SK-N-MC (cell line): ENCODE data around the gene EAF1.
"Not testable (repeated sequence)": the region's sequence is repeated elsewhere in the genome, so short reads cannot be mapped to it uniquely, and the experiment has no call there.

Source experiments
- DNase-seq: peaks from one replicate; pipeline ENCODE4 v3.0.0-alpha.2; 2011; ENCODE audit warnings: low read depth, low spot score
- H3K27ac ChIP-seq: fragments of 200-600 bp; sonication (generic); 2 replicates; pipeline ENCODE4 v1.5.1; 2016; ENCODE audit warnings: mixed run types
- H3K36me3 ChIP-seq: fragments of 200-600 bp; sonication (generic); 2 replicates; pipeline ENCODE4 v1.6.1; 2017; ENCODE audit warnings: antibody characterized with exemption, low read length, mixed read lengths; ENCODE audit not compliant: insufficient read depth
- H3K4me3 ChIP-seq: fragments of 200-600 bp; sonication (generic); 2 replicates; pipeline ENCODE4 v1.5.1; 2016
- H3K9ac ChIP-seq: fragments of 200-600 bp; sonication (generic); 2 replicates; pipeline ENCODE4 v1.8.0; 2017; ENCODE audit warnings: mixed run types, mixed read lengths; ENCODE audit not compliant: insufficient read length
- H3K9me3 ChIP-seq: fragments of 200-600 bp; sonication (generic); 2 replicates; pipeline ENCODE4 v1.6.1; 2017; ENCODE audit warnings: low read depth, mild to moderate bottlenecking, antibody characterized with exemption, low read length, moderate library complexity, mixed read lengths
- EZH2 ChIP-seq: fragments of 200-600 bp; sonication (generic); IDR thresholded peaks from one replicate; pipeline ENCODE4 v1.6.1; 2017; ENCODE audit warnings: antibody characterized with exemption
- FOXP2 ChIP-seq: optimal IDR thresholded peaks from 2 replicates; pipeline ENCODE3; 2011; ENCODE audit warnings: mild to moderate bottlenecking, moderate library complexity; ENCODE audit not compliant: insufficient read depth; ENCODE audit errors: extremely low read length, control extremely low read depth
- POLR2AphosphoS5 ChIP-seq: IDR thresholded peaks from 2 replicates; pipeline ENCODE4 v1.6.1; 2012; ENCODE audit warnings: mild to moderate bottlenecking, low read depth, low read length, borderline replicate concordance

The EAF1 gene

GRCh38 chr3:15453991-15454625 is 26.7 kb downstream of the EAF1 start:
- Histone ChIP-seq H3K27ac (no peak overlapping the region), H3K9me3 (no peaks in the 10 kb centered on the region), H3K36me3 (no peaks in the 10 kb centered on the region), H3K9ac (no peak overlapping the region), H3K4me3 (no peak overlapping the region)
- no peak for DNase-seq
- TF ChIP-seq FOXP2: no peak
- no peak for TF ChIP-seq POLR2AphosphoS5
- no peak for TF ChIP-seq EZH2

GRCh38 chr3:15454965-15455364 is 27.6 kb downstream of the EAF1 start:
- H3K36me3 ChIP-seq: no peaks in the 10 kb centered on the region
- DNase-seq: no peak
- H3K4me3 ChIP-seq: no peak overlapping the region
- no peak overlapping the region for H3K27ac ChIP-seq
- TF ChIP-seq FOXP2 (no peak), EZH2 (no peak), POLR2AphosphoS5 (no peak)
- no peak overlapping the region for H3K9ac ChIP-seq
- H3K9me3 ChIP-seq: no peaks in the 10 kb centered on the region

GRCh38 chr3:15455756-15456155 is 28.4 kb downstream of the EAF1 start:
- TF ChIP-seq POLR2AphosphoS5 (no peak), EZH2 (no peak), FOXP2 (no peak)
- no peak overlapping the region for H3K9ac ChIP-seq
- no peaks in the 10 kb centered on the region for H3K36me3 ChIP-seq
- DNase-seq: no peak
- H3K27ac ChIP-seq: no peak overlapping the region
- no peak overlapping the region for H3K4me3 ChIP-seq
- no peaks in the 10 kb centered on the region for H3K9me3 ChIP-seq

GRCh38 chr3:15456321-15456720 is 28.9 kb downstream of the EAF1 start:
- H3K9me3 ChIP-seq: no peaks in the 10 kb centered on the region
- TF ChIP-seq FOXP2 (no peak), POLR2AphosphoS5 (no peak), EZH2 (no peak)
- H3K36me3 ChIP-seq: no peaks in the 10 kb centered on the region
- H3K27ac ChIP-seq: no peak overlapping the region
- H3K9ac ChIP-seq: no peak overlapping the region
- no peak for DNase-seq
- no peak overlapping the region for H3K4me3 ChIP-seq

- H3K9ac ChIP-seq, H3K27ac ChIP-seq, H3K36me3 ChIP-seq, H3K4me3 ChIP-seq, DNase-seq, H3K9me3 ChIP-seq: not testable (repeated sequence)
Observed at GRCh38 chr3:15456915-15457314, 29.5 kb downstream of the EAF1 start.

- no peaks in the 10 kb centered on the region for H3K36me3 ChIP-seq
- H3K9ac ChIP-seq: no peak overlapping the region
- H3K27ac ChIP-seq: no peak overlapping the region
- no peak overlapping the region for H3K4me3 ChIP-seq
- H3K9me3 ChIP-seq: no peaks in the 10 kb centered on the region
- TF ChIP-seq EZH2 (no peak), FOXP2 (no peak), POLR2AphosphoS5 (no peak)
- no peak for DNase-seq
Observed at GRCh38 chr3:15458212-15458780, 30.9 kb downstream of the EAF1 start.

GRCh38 chr3:15460891-15461531 is 33.6 kb downstream of the EAF1 start:
- TF ChIP-seq POLR2AphosphoS5: no peak
- TF ChIP-seq FOXP2: no peak
- no peak for TF ChIP-seq EZH2
- DNase-seq: no peak
- Histone ChIP-seq H3K4me3 (no peak overlapping the region), H3K36me3 (no peaks in the 10 kb centered on the region), H3K9ac (no peak overlapping the region), H3K9me3 (no peaks in the 10 kb centered on the region), H3K27ac (no peak overlapping the region)

- Histone ChIP-seq H3K9me3 (no peaks in the 10 kb centered on the region), H3K9ac (no peak overlapping the region), H3K27ac (no peak overlapping the region), H3K4me3 (no peak overlapping the region), H3K36me3 (no peaks in the 10 kb centered on the region)
- TF ChIP-seq POLR2AphosphoS5 (no peak), FOXP2 (no peak), EZH2 (no peak)
- DNase-seq: no peak
Observed at GRCh38 chr3:15462451-15462850, 35.1 kb downstream of the EAF1 start.

GRCh38 chr3:15465876-15466585 is 38.6 kb downstream of the EAF1 start:
- DNase-seq: no peak
- Histone ChIP-seq H3K9me3 (no peaks in the 10 kb centered on the region), H3K36me3 (no peaks in the 10 kb centered on the region), H3K4me3 (no peak overlapping the region), H3K27ac (no peak overlapping the region), H3K9ac (no peak overlapping the region)
- TF ChIP-seq FOXP2: no peak
- no peak for TF ChIP-seq POLR2AphosphoS5
- no peak for TF ChIP-seq EZH2
